Neural progenitor cell (in vitro differentiated cells): ENCODE results near the gene DDX28. TPM values are rescaled to one million over a fixed set of nuclear protein-coding genes. Genes with fewer than 3 reads are reported as not detected.

Source experiments
- DNase-seq: peaks from one replicate; pipeline ENCODE4 v3.0.0-alpha.2; 2016; ENCODE audit warnings: low spot score
- H2AFZ ChIP-seq: fragments of 200-600 bp; sonication (generic); replicated peaks from 2 replicates; pipeline ENCODE4 v1.6.1; 2016; ENCODE audit warnings: antibody characterized with exemption
- H3F3A ChIP-seq: fragments of 200-600 bp; sonication (generic); 2 replicates; pipeline ENCODE4 v1.6.1; 2016; ENCODE audit warnings: antibody characterized with exemption, low read depth
- H3K27ac ChIP-seq: fragments of 200-600 bp; sonication (generic); 2 replicates; pipeline ENCODE4 v1.5.1; 2016; ENCODE audit warnings: mild to moderate bottlenecking
- H3K27me3 ChIP-seq: fragments of 200-600 bp; sonication (generic); 2 replicates; pipeline ENCODE4 v1.6.1; 2016; ENCODE audit warnings: mild to moderate bottlenecking, moderate library complexity
- H3K36me3 ChIP-seq: fragments of 200-600 bp; sonication (generic); 2 replicates; pipeline ENCODE4 v1.5.1; 2016
- H3K4me1 ChIP-seq: fragments of 200-600 bp; sonication (generic); 2 replicates; pipeline ENCODE4 v1.6.1; 2016; ENCODE audit warnings: mixed run types
- H3K4me2 ChIP-seq: fragments of 200-600 bp; sonication (generic); 2 replicates; pipeline ENCODE4 v1.6.1; 2016
- H3K4me3 ChIP-seq: fragments of 200-600 bp; sonication (generic); 2 replicates; pipeline ENCODE4 v1.5.1; 2016
- H3K79me2 ChIP-seq: fragments of 200-600 bp; sonication (generic); 2 replicates; pipeline ENCODE4 v1.6.1; 2016; ENCODE audit warnings: low read depth
- H3K9ac ChIP-seq: fragments of 200-600 bp; sonication (generic); 2 replicates; pipeline ENCODE4 v1.6.1; 2016
- H3K9me3 ChIP-seq: fragments of 200-600 bp; sonication (generic); 2 replicates; pipeline ENCODE4 v1.5.1; 2016; ENCODE audit warnings: low read depth
- H4K20me1 ChIP-seq: fragments of 200-600 bp; sonication (generic); 2 replicates; pipeline ENCODE4 v1.6.1; 2016; ENCODE audit warnings: low read depth
- H3K27ac Mint-ChIP-seq: 3 replicates; pipeline ENCODE4 v1.8.0; 2021; ENCODE audit warnings: mixed read lengths
- H3K27me3 Mint-ChIP-seq: 2 replicates; pipeline ENCODE4 v1.8.0; 2022; ENCODE audit warnings: low read depth, mild to moderate bottlenecking, inconsistent platforms, moderate library complexity, mixed read lengths; ENCODE audit not compliant: insufficient read depth
- H3K36me3 Mint-ChIP-seq: 3 replicates; pipeline ENCODE4 v1.8.0; 2021; ENCODE audit warnings: mixed read lengths
- H3K4me1 Mint-ChIP-seq: 3 replicates; pipeline ENCODE4 v1.8.0; 2021; ENCODE audit warnings: mixed read lengths
- H3K4me3 Mint-ChIP-seq: 3 replicates; pipeline ENCODE4 v1.8.0; 2021; ENCODE audit warnings: mild to moderate bottlenecking, moderate library complexity, mixed read lengths
- H3K9me3 Mint-ChIP-seq: 3 replicates; pipeline ENCODE4 v1.8.0; 2020; ENCODE audit warnings: mixed read lengths
- CTCF ChIP-seq: fragments of 200-600 bp; sonication (generic); IDR thresholded peaks from 2 replicates; pipeline ENCODE4 v1.5.1; 2017; ENCODE audit warnings: antibody characterized with exemption, mild to moderate bottlenecking
- EZH2 ChIP-seq: fragments of 200-600 bp; sonication (generic); IDR thresholded peaks from 2 replicates; pipeline ENCODE4 v1.6.1; 2017; ENCODE audit warnings: antibody characterized with exemption, mild to moderate bottlenecking, moderate library complexity
- EZH2phosphoT487 ChIP-seq: fragments of 200-600 bp; sonication (generic); IDR thresholded peaks from 2 replicates; pipeline ENCODE4 v1.6.1; 2017; ENCODE audit warnings: antibody characterized with exemption
- total RNA-seq: library from RNA; depleted of rRNA; stranded (reverse); fragments of >200 nt; gene quantifications from 2 replicates; pipeline ENCODE4 v1.2.3, GENCODE V29; 2015; ENCODE audit warnings: low replicate concordance

The DDX28 gene
- total RNA-seq, 1 donor from 2014 or later, result 7.3 TPM

- H3K4me1 ChIP-seq, result no peaks in the 10 kb centered on the region
- TF ChIP-seq EZH2 (no peak), CTCF (no peak), EZH2phosphoT487 (no peak)
- H4K20me1 ChIP-seq, result no peaks in the 10 kb centered on the region
- no peak overlapping the region for H3K27ac ChIP-seq
- no peak overlapping the region for H3K4me3 ChIP-seq
- H3K36me3 ChIP-seq, result no peaks in the 10 kb centered on the region
- Mint-ChIP-seq H3K36me3 (no peaks in the 10 kb centered on the region), H3K9me3 (no peaks in the 10 kb centered on the region), H3K4me1 (peaks cover 5% of the 10 kb centered on the region), H3K4me3 (no peak overlapping the region), H3K27ac (no peak overlapping the region), H3K27me3 (peaks cover 7% of the 10 kb centered on the region)
- no peaks in the 10 kb centered on the region for H3K79me2 ChIP-seq
- H2AFZ ChIP-seq, result no peak overlapping the region
- H3K9ac ChIP-seq, result no peak overlapping the region
- no peak overlapping the region for H3K4me2 ChIP-seq
- no peak for DNase-seq
- no peaks in the 10 kb centered on the region for H3K27me3 ChIP-seq
- H3F3A ChIP-seq, result no peaks in the 10 kb centered on the region
- no peaks in the 10 kb centered on the region for H3K9me3 ChIP-seq
Observed at GRCh38 chr16:67982011-67982696, 40.9 kb downstream of the DDX28 start.

- H3K9me3 ChIP-seq, result no peaks in the 10 kb centered on the region
- H3K79me2 ChIP-seq, result no peaks in the 10 kb centered on the region
- Mint-ChIP-seq H3K4me1 (peaks cover 5% of the 10 kb centered on the region), H3K4me3 (peak within 1 kb of the TSS; percentile 24), H3K9me3 (no peaks in the 10 kb centered on the region), H3K27me3 (peaks cover 7% of the 10 kb centered on the region), H3K27ac (no peak within 1 kb of the TSS), H3K36me3 (no peaks in the 10 kb centered on the region)
- no peak within 1 kb of the TSS for H3K9ac ChIP-seq
- H3K27me3 ChIP-seq, result no peaks in the 10 kb centered on the region
- no peaks in the 10 kb centered on the region for H4K20me1 ChIP-seq
- DNase-seq, result no peak
- H3F3A ChIP-seq, result no peaks in the 10 kb centered on the region
- no peak within 1 kb of the TSS for H3K4me3 ChIP-seq
- no peak for TF ChIP-seq EZH2phosphoT487
- TF ChIP-seq EZH2, result no peak
- peak; percentile 26 for TF ChIP-seq CTCF
- no peaks in the 10 kb centered on the region for H3K36me3 ChIP-seq
- H3K4me1 ChIP-seq, result no peaks in the 10 kb centered on the region
- H3K4me2 ChIP-seq, result no peak within 1 kb of the TSS
- H3K27ac ChIP-seq, result no peak within 1 kb of the TSS
- no peak within 1 kb of the TSS for H2AFZ ChIP-seq
Observed at GRCh38 chr16:67979955-67980678, 42.9 kb downstream of the DDX28 start, which contains the start of gene DPEP3. Gene DPEP3, minus strand, starts transcription at chr16:67980499. Its CDS starts 119 bp downstream, at chr16:67980380.

GRCh38 chr16:67977469-67978227 lies 45.4 kb downstream of the DDX28 start:
- H3K4me3 Mint-ChIP-seq, result no peak overlapping the region
- no peaks in the 10 kb centered on the region for H3K36me3 Mint-ChIP-seq
- Histone ChIP-seq H3K79me2 (no peaks in the 10 kb centered on the region), H2AFZ (no peak overlapping the region), H3K4me3 (no peak overlapping the region), H3K4me2 (no peak overlapping the region), H3K27ac (no peak overlapping the region), H3K9ac (no peak overlapping the region), H4K20me1 (no peaks in the 10 kb centered on the region), H3K9me3 (no peaks in the 10 kb centered on the region), H3K36me3 (no peaks in the 10 kb centered on the region), H3K27me3 (no peaks in the 10 kb centered on the region), H3F3A (no peaks in the 10 kb centered on the region), H3K4me1 (no peaks in the 10 kb centered on the region)
- no peaks in the 10 kb centered on the region for H3K9me3 Mint-ChIP-seq
- TF ChIP-seq EZH2phosphoT487, result no peak
- no peak for TF ChIP-seq CTCF
- no peak for TF ChIP-seq EZH2
- H3K27me3 Mint-ChIP-seq, result peaks cover 13% of the 10 kb centered on the region
- DNase-seq, result no peak
- peaks cover 1% of the 10 kb centered on the region for H3K4me1 Mint-ChIP-seq
- H3K27ac Mint-ChIP-seq, result no peak overlapping the region
